ENCODE results near the gene IFNA13.
"Not testable (repeated sequence)": the region's sequence is repeated elsewhere in the genome, so short reads cannot be mapped to it uniquely, and the experiment has no call there.

Gene IFNA13

DNA sequence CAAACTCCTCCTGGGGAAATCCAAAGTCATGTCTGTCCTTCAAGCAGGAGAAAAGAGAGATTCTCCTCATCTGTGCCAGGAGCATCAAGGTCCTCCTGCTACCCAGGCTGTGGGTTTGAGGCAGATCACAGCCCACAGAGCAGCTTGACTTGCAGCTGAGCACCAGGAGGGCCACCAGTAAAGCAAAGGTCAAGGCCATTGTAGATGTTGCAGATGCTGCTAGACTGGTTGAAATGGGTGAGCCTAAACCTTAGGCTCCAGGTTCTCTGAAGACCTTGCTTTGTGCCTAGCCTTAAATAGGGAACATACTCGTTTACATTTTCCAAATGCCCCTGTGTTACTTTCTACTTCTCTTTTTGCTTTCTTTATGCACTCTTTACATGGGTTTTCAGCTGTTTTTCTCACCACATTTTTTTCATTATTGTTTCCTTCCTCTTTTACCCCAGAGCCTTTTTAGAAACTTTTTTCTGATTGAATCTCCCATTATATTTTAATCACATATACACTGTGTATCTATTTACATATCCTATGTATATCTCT, 17.3 kb upstream of the IFNA13 start, which contains the start of gene IFNA2:
IFNA2 (minus strand) TSS at position 268 of the 540 bp plus-strand sequence; CDS start at position 199, 69 bp downstream.
- H3K9ac ChIP-seq (ENCODE audit: insufficient read length, low read depth): no peak within 1 kb of the TSS
- TF ChIP-seq ZNF274 (IDR thresholded peaks at IDR 0.05; ENCODE audit: low read depth, low read length) (no peak), YY1 (IDR thresholded peaks at IDR 0.05; ENCODE audit: insufficient read depth, insufficient read length) (no peak), SUZ12 (IDR thresholded peaks at IDR 0.05; ENCODE audit: extremely low read depth, insufficient read depth, insufficient read length) (no peak)
- H3K4me1 ChIP-seq (ENCODE audit: insufficient read depth, insufficient read length): peaks cover 3% of the 10 kb centered on the region
- H3K36me3 ChIP-seq (ENCODE audit: insufficient read depth, insufficient read length, low read length): no peaks in the 10 kb centered on the region
- H3K4me3 ChIP-seq (ENCODE audit: insufficient read length, low read depth): no peak within 1 kb of the TSS
- H3K9me3 ChIP-seq (ENCODE audit: insufficient read depth, low read length): no peaks in the 10 kb centered on the region
- no peak for DNase-seq (ENCODE audit: low read depth, low spot score)
- H3K27me3 ChIP-seq (ENCODE audit: insufficient read depth, insufficient read length): no peaks in the 10 kb centered on the region

DNA sequence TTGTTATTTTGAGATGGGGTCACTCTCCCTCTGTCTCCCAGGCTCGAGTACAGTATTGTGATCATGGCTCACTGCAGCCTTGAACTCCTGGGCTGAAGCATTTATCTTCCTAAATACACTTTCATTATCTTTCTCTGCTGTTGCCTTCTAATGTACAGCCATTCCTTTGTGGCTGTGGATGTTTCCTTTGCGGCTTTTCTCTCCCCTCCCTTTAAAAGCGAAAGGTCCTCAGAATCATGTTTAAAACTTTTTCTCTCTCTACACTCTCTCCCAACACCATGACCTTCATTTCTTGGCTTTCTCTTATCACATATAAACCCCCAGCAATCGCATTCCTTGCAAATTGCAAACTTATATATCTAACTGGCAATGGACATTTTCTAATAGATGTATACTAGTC, 15.8 kb upstream of the IFNA13 start:
- no peaks in the 10 kb centered on the region for H3K36me3 ChIP-seq (ENCODE audit: insufficient read depth, insufficient read length, low read length)
- H3K4me1 ChIP-seq (ENCODE audit: insufficient read depth, insufficient read length): peaks cover 3% of the 10 kb centered on the region
- H3K9me3 ChIP-seq (ENCODE audit: insufficient read depth, low read length): no peaks in the 10 kb centered on the region
- no peaks in the 10 kb centered on the region for H3K27me3 ChIP-seq (ENCODE audit: insufficient read depth, insufficient read length)
- no peak for DNase-seq (ENCODE audit: low read depth, low spot score)
- TF ChIP-seq ZNF274 (IDR thresholded peaks at IDR 0.05; ENCODE audit: low read depth, low read length): no peak
- no peak for TF ChIP-seq SUZ12 (IDR thresholded peaks at IDR 0.05; ENCODE audit: extremely low read depth, insufficient read depth, insufficient read length)
- no peak for TF ChIP-seq YY1 (IDR thresholded peaks at IDR 0.05; ENCODE audit: insufficient read depth, insufficient read length)
- no peak overlapping the region for H3K9ac ChIP-seq (ENCODE audit: insufficient read length, low read depth)
- no peak overlapping the region for H3K4me3 ChIP-seq (ENCODE audit: insufficient read length, low read depth)

- H3K27me3 ChIP-seq (ENCODE audit: insufficient read depth, insufficient read length): no peaks in the 10 kb centered on the region
- no peak for DNase-seq (ENCODE audit: low read depth, low spot score)
- H3K9ac ChIP-seq (ENCODE audit: insufficient read length, low read depth): no peak overlapping the region
- no peaks in the 10 kb centered on the region for H3K9me3 ChIP-seq (ENCODE audit: insufficient read depth, low read length)
- no peak overlapping the region for H3K4me3 ChIP-seq (ENCODE audit: insufficient read length, low read depth)
- H3K4me1 ChIP-seq (ENCODE audit: insufficient read depth, insufficient read length): peaks cover 3% of the 10 kb centered on the region
- TF ChIP-seq YY1 (IDR thresholded peaks at IDR 0.05; ENCODE audit: insufficient read depth, insufficient read length): no peak
- no peak for TF ChIP-seq SUZ12 (IDR thresholded peaks at IDR 0.05; ENCODE audit: extremely low read depth, insufficient read depth, insufficient read length)
- H3K36me3 ChIP-seq (ENCODE audit: insufficient read depth, insufficient read length, low read length): no peaks in the 10 kb centered on the region
Observed at GRCh38 chr9:21381448-21382339, 13.8 kb upstream of the IFNA13 start.

GRCh38 chr9:21371467-21371866, 3.6 kb upstream of the IFNA13 start:
- H3K9me3 ChIP-seq (ENCODE audit: insufficient read depth, low read length); H3K9ac ChIP-seq (ENCODE audit: insufficient read length, low read depth); H3K4me3 ChIP-seq (ENCODE audit: insufficient read length, low read depth); H3K27me3 ChIP-seq (ENCODE audit: insufficient read depth, insufficient read length); H3K36me3 ChIP-seq (ENCODE audit: insufficient read depth, insufficient read length, low read length); H3K4me1 ChIP-seq (ENCODE audit: insufficient read depth, insufficient read length); DNase-seq (ENCODE audit: low read depth, low spot score): not testable (repeated sequence)

DNA sequence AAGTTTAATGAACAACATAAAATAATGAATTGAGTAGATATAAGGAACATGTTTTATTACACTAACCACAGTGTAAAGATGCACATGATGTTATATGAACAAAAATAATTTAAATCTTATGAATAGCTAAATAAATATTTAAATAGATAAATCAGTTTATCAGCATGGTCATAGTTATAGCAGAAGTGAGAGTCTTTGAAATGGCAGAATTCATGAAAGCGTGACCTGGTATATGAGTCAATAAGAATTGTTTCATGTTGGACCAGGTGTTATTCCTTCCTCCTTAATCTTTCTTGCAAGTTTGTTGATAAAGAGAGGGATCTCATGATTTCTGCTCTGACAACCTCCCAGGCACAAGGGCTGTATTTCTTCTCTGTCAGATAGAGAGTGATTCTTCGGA, 688 bp downstream of the IFNA13 start:
- H3K9ac ChIP-seq (ENCODE audit: insufficient read length, low read depth); H3K36me3 ChIP-seq (ENCODE audit: insufficient read depth, insufficient read length, low read length); H3K9me3 ChIP-seq (ENCODE audit: insufficient read depth, low read length); H3K4me3 ChIP-seq (ENCODE audit: insufficient read length, low read depth); H3K4me1 ChIP-seq (ENCODE audit: insufficient read depth, insufficient read length); DNase-seq (ENCODE audit: low read depth, low spot score); H3K27me3 ChIP-seq (ENCODE audit: insufficient read depth, insufficient read length): not testable (repeated sequence)

- Histone ChIP-seq H3K36me3 (ENCODE audit: insufficient read depth, insufficient read length, low read length) (no peaks in the 10 kb centered on the region), H3K9ac (ENCODE audit: insufficient read length, low read depth) (no peak overlapping the region), H3K4me3 (ENCODE audit: insufficient read length, low read depth) (no peak overlapping the region), H3K27me3 (ENCODE audit: insufficient read depth, insufficient read length) (no peaks in the 10 kb centered on the region), H3K4me1 (ENCODE audit: insufficient read depth, insufficient read length) (no peaks in the 10 kb centered on the region), H3K9me3 (ENCODE audit: insufficient read depth, low read length) (no peaks in the 10 kb centered on the region)
- no peak for DNase-seq (ENCODE audit: low read depth, low spot score)
- TF ChIP-seq YY1 (IDR thresholded peaks at IDR 0.05; ENCODE audit: insufficient read depth, insufficient read length) (no peak), ZNF274 (IDR thresholded peaks at IDR 0.05; ENCODE audit: low read depth, low read length) (no peak), SUZ12 (IDR thresholded peaks at IDR 0.05; ENCODE audit: extremely low read depth, insufficient read depth, insufficient read length) (no peak)
Observed at GRCh38 chr9:21362287-21362686, 5.6 kb downstream of the IFNA13 start.

- no peak for DNase-seq (ENCODE audit: low read depth, low spot score)
- H3K36me3 ChIP-seq (ENCODE audit: insufficient read depth, insufficient read length, low read length): no peaks in the 10 kb centered on the region
- no peak overlapping the region for H3K4me3 ChIP-seq (ENCODE audit: insufficient read length, low read depth)
- no peaks in the 10 kb centered on the region for H3K27me3 ChIP-seq (ENCODE audit: insufficient read depth, insufficient read length)
- H3K4me1 ChIP-seq (ENCODE audit: insufficient read depth, insufficient read length): no peaks in the 10 kb centered on the region
- TF ChIP-seq YY1 (IDR thresholded peaks at IDR 0.05; ENCODE audit: insufficient read depth, insufficient read length): no peak
- TF ChIP-seq SUZ12 (IDR thresholded peaks at IDR 0.05; ENCODE audit: extremely low read depth, insufficient read depth, insufficient read length): no peak
- no peak for TF ChIP-seq ZNF274 (IDR thresholded peaks at IDR 0.05; ENCODE audit: low read depth, low read length)
- no peak overlapping the region for H3K9ac ChIP-seq (ENCODE audit: insufficient read length, low read depth)
- no peaks in the 10 kb centered on the region for H3K9me3 ChIP-seq (ENCODE audit: insufficient read depth, low read length)
Observed at GRCh38 chr9:21357479-21358460, 10.1 kb downstream of the IFNA13 start.
